Smooth muscle cell (in vitro differentiated cells): ENCODE measurements around the gene CA9. TPM values are rescaled to one million over a fixed set of nuclear protein-coding genes. Genes with fewer than 3 reads are reported as not detected.

Source experiments
- DNase-seq: peaks from one replicate; lab custom pipeline; 2025; ENCODE audit not compliant: unreplicated experiment; lab: John Stamatoyannopoulos, UW
- H2AFZ ChIP-seq: fragments of 200-600 bp; sonication (generic); 2 replicates; pipeline ENCODE4 v1.6.0; 2016; ENCODE audit warnings: antibody characterized with exemption, low read depth, mild to moderate bottlenecking
- H3F3A ChIP-seq: fragments of 200-600 bp; sonication (generic); 2 replicates; pipeline ENCODE4 v1.6.0; 2017; ENCODE audit warnings: antibody characterized with exemption, low read depth
- H3K27ac ChIP-seq: fragments of 200-600 bp; sonication (generic); 2 replicates; pipeline ENCODE4 v1.5.1; 2016; ENCODE audit warnings: low read depth, mild to moderate bottlenecking
- H3K27me3 ChIP-seq: fragments of 200-600 bp; sonication (generic); 2 replicates; pipeline ENCODE4 v1.6.1; 2016; ENCODE audit warnings: low read depth, mild to moderate bottlenecking
- H3K36me3 ChIP-seq: fragments of 200-600 bp; sonication (generic); 2 replicates; pipeline ENCODE4 v1.5.1; 2016; ENCODE audit warnings: low read depth
- H3K4me1 ChIP-seq: fragments of 200-600 bp; sonication (generic); 2 replicates; pipeline ENCODE4 v1.5.1; 2016; ENCODE audit warnings: low read depth
- H3K4me2 ChIP-seq: fragments of 200-600 bp; sonication (generic); 2 replicates; pipeline ENCODE4 v1.6.0; 2016; ENCODE audit warnings: mild to moderate bottlenecking
- H3K4me3 ChIP-seq: fragments of 200-600 bp; sonication (generic); 2 replicates; pipeline ENCODE4 v1.5.1; 2016; ENCODE audit warnings: mild to moderate bottlenecking
- H3K79me2 ChIP-seq: fragments of 200-600 bp; sonication (generic); 2 replicates; pipeline ENCODE4 v1.6.0; 2016; ENCODE audit warnings: low read depth, mild to moderate bottlenecking
- H3K9ac ChIP-seq: fragments of 200-600 bp; sonication (generic); 2 replicates; pipeline ENCODE4 v1.6.0; 2016; ENCODE audit warnings: low read depth
- H3K9me3 ChIP-seq: fragments of 200-600 bp; sonication (generic); replicated peaks from 2 replicates; pipeline ENCODE4 v1.5.1; 2016; ENCODE audit warnings: low read depth
- H4K20me1 ChIP-seq: fragments of 200-600 bp; sonication (generic); 2 replicates; pipeline ENCODE4 v1.6.0; 2016; ENCODE audit warnings: low read depth
- CTCF ChIP-seq: fragments of 200-600 bp; sonication (generic); IDR thresholded peaks from 2 replicates; pipeline ENCODE4 v1.5.1; 2017; ENCODE audit warnings: borderline replicate concordance, mild to moderate bottlenecking, antibody characterized with exemption; ENCODE audit not compliant: insufficient read depth, poor library complexity, severe bottlenecking
- WGBS: methylation state at CpG from one replicate; pipeline ENCODE4 v1.1.7; 2016; ENCODE audit warnings: low lambda C conversion rate; 5-methylcytosine and 5-hydroxymethylcytosine counted together
- polyA plus RNA-seq: library from polyadenylated mRNA; unstranded; fragments of >200 nt; fragmentation: Nextera tagmentation; extraction: Ambion mirVana; gene quantifications from 2 replicates; pipeline ENCODE4 v1.2.1, GENCODE V29; 2016
- total RNA-seq: library from RNA; depleted of rRNA; stranded (reverse); fragments of >200 nt; gene quantifications from 2 replicates; pipeline ENCODE4 v1.2.3, GENCODE V29; 2014

Gene CA9
- total and polyA plus RNA-seq, 2 experiments from 2014 or later, result 4.6 TPM; not detected in 1

- Histone ChIP-seq H3K27ac (no peak overlapping the region), H3K4me1 (no peaks in the 10 kb centered on the region), H3K36me3 (peaks cover 45% of the 10 kb centered on the region), H3K4me2 (no peak overlapping the region), H3K27me3 (no peaks in the 10 kb centered on the region), H3K4me3 (no peak overlapping the region), H3K9ac (no peak overlapping the region), H2AFZ (no peak overlapping the region), H3K79me2 (no peaks in the 10 kb centered on the region), H4K20me1 (peaks cover 29% of the 10 kb centered on the region), H3F3A (peaks cover 11% of the 10 kb centered on the region), H3K9me3 (no peaks in the 10 kb centered on the region)
- no peak for DNase-seq
- WGBS, result 98% methylated on average over 22 of the region's 26 CpGs
- TF ChIP-seq CTCF, result no peak
These were observed 30.4 kb downstream of the CA9 start for GRCh38 chr9:35703906-35704672.

GRCh38 chr9:35705372-35705771, 31.6 kb downstream of the CA9 start:
- H3K9ac ChIP-seq, result no peak overlapping the region
- no peaks in the 10 kb centered on the region for H3K9me3 ChIP-seq
- no peak overlapping the region for H3K4me3 ChIP-seq
- no peak overlapping the region for H3K4me2 ChIP-seq
- H3K79me2 ChIP-seq, result no peaks in the 10 kb centered on the region
- H3K27me3 ChIP-seq, result no peaks in the 10 kb centered on the region
- H4K20me1 ChIP-seq, result peaks cover 29% of the 10 kb centered on the region
- no peak overlapping the region for H2AFZ ChIP-seq
- peaks cover 37% of the 10 kb centered on the region for H3K36me3 ChIP-seq
- no peak for TF ChIP-seq CTCF
- H3F3A ChIP-seq, result peaks cover 5% of the 10 kb centered on the region
- no peak overlapping the region for H3K27ac ChIP-seq
- 88% methylated on average over 8 of the region's 8 CpGs for WGBS
- no peaks in the 10 kb centered on the region for H3K4me1 ChIP-seq
- DNase-seq, result no peak

GRCh38 chr9:35705836-35706430, 32.2 kb downstream of the CA9 start:
- no peak overlapping the region for H3K4me3 ChIP-seq
- no peak overlapping the region for H3K27ac ChIP-seq
- no peak overlapping the region for H3K4me2 ChIP-seq
- peaks cover 23% of the 10 kb centered on the region for H4K20me1 ChIP-seq
- WGBS, result 96% methylated on average over 7 of the region's 7 CpGs
- H3K9ac ChIP-seq, result no peak overlapping the region
- DNase-seq, result no peak
- H3K4me1 ChIP-seq, result no peaks in the 10 kb centered on the region
- TF ChIP-seq CTCF, result no peak
- no peaks in the 10 kb centered on the region for H3K27me3 ChIP-seq
- peaks cover 34% of the 10 kb centered on the region for H3K36me3 ChIP-seq
- H3K9me3 ChIP-seq, result no peaks in the 10 kb centered on the region
- H3K79me2 ChIP-seq, result no peaks in the 10 kb centered on the region
- no peak overlapping the region for H2AFZ ChIP-seq
- no peaks in the 10 kb centered on the region for H3F3A ChIP-seq

GRCh38 chr9:35706951-35707350, 33.2 kb downstream of the CA9 start:
- Histone ChIP-seq H3K4me2 (no peak overlapping the region), H3K9me3 (no peaks in the 10 kb centered on the region), H3K4me3 (no peak overlapping the region), H3K9ac (no peak overlapping the region), H3K27ac (no peak overlapping the region), H3K27me3 (no peaks in the 10 kb centered on the region), H2AFZ (no peak overlapping the region), H4K20me1 (peaks cover 20% of the 10 kb centered on the region), H3K79me2 (no peaks in the 10 kb centered on the region), H3F3A (no peaks in the 10 kb centered on the region), H3K36me3 (peaks cover 36% of the 10 kb centered on the region), H3K4me1 (no peaks in the 10 kb centered on the region)
- 92% methylated on average over 10 of the region's 10 CpGs for WGBS
- TF ChIP-seq CTCF, result no peak
- DNase-seq, result no peak
